PC-3 (cell line): ENCODE results near the gene APOL1. TPM values are rescaled to one million over a fixed set of nuclear protein-coding genes. Genes with fewer than 3 reads are reported as not detected.
"Not testable (repeated sequence)": the region's sequence is repeated elsewhere in the genome, so short reads cannot be mapped to it uniquely, and the experiment has no call there.

Source experiments
- ATAC-seq: fragments of 200-7000 bp; cut with Tn5 transposase; 2 replicates; pipeline ENCODE4 v1.9.1; 2020; ENCODE audit warnings: mild to moderate bottlenecking, moderate library complexity
- BruUV-seq: library from RNA; stranded (reverse); fragments of 400-500 nt; replicated peaks from 2 replicates; lab custom pipeline; 2021; lab: Mats Ljungman, UMichigan
- CTCF ChIA-PET: fragments of 300-600 bp; sonication (Branson Sonifier 250); formaldehyde crosslinking; loops from one replicate; lab custom pipeline; 2022; ENCODE audit warnings: antibody characterized with exemption; lab: Charles Lee
- POLR2A ChIA-PET: fragments of 300-600 bp; sonication (Branson Sonifier 250); formaldehyde crosslinking; loops from one replicate; lab custom pipeline; 2022; ENCODE audit warnings: antibody characterized with exemption; ENCODE audit not compliant: unreplicated experiment; lab: Charles Lee
- DNase-seq: peaks from one replicate; pipeline ENCODE4 v3.0.0-alpha.2; 2015
- H2AFZ ChIP-seq: fragments of 300-600 bp; sonication (generic); 2 replicates; pipeline ENCODE4 v1.6.0; 2016; ENCODE audit warnings: antibody characterized with exemption, low read length
- H3F3A ChIP-seq: fragments of 300-600 bp; sonication (generic); one replicate; pipeline ENCODE4 v1.6.0; 2017; ENCODE audit warnings: antibody characterized with exemption, low read length, control low read depth, mild to moderate bottlenecking; ENCODE audit not compliant: unreplicated experiment
- H3K27ac ChIP-seq: fragments of 300-600 bp; sonication (generic); 2 replicates; pipeline ENCODE4 v1.5.1; 2016; ENCODE audit warnings: mild to moderate bottlenecking, low read length
- H3K27me3 ChIP-seq: fragments of 300-600 bp; sonication (generic); 2 replicates; pipeline ENCODE4 v1.6.1; 2016; ENCODE audit warnings: low read length, mixed read lengths
- H3K36me3 ChIP-seq: fragments of 300-600 bp; sonication (generic); 2 replicates; pipeline ENCODE4 v1.6.1; 2016; ENCODE audit warnings: low read depth, mixed run types, low read length, mixed read lengths
- H3K4me1 ChIP-seq: fragments of 300-600 bp; sonication (generic); 2 replicates; pipeline ENCODE4 v1.5.1; 2016; ENCODE audit warnings: low read length; ENCODE audit not compliant: insufficient read depth
- H3K4me2 ChIP-seq: fragments of 300-600 bp; sonication (generic); 2 replicates; pipeline ENCODE4 v1.6.0; 2016; ENCODE audit warnings: low read length
- H3K4me3 ChIP-seq: fragments of 300-600 bp; sonication (generic); 2 replicates; pipeline ENCODE4 v1.5.1; 2016; ENCODE audit warnings: mild to moderate bottlenecking, low read length, mixed read lengths
- H3K79me2 ChIP-seq: fragments of 300-600 bp; sonication (generic); 2 replicates; pipeline ENCODE4 v1.6.1; 2017; ENCODE audit warnings: low read length, mixed read lengths
- H3K9ac ChIP-seq: fragments of 300-600 bp; sonication (generic); 2 replicates; pipeline ENCODE4 v1.6.0; 2016; ENCODE audit warnings: mild to moderate bottlenecking, low read length
- H3K9me2 ChIP-seq: fragments of 300-600 bp; sonication (generic); replicated peaks from 2 replicates; pipeline ENCODE4 v1.6.1; 2016; ENCODE audit warnings: mixed run types, low read length, mixed read lengths
- H3K9me3 ChIP-seq: fragments of 300-600 bp; sonication (generic); 2 replicates; pipeline ENCODE4 v1.6.1; 2016; ENCODE audit warnings: low read length, mixed read lengths
- H4K20me1 ChIP-seq: fragments of 300-600 bp; sonication (generic); 2 replicates; pipeline ENCODE4 v1.6.1; 2016; ENCODE audit warnings: low read length, mixed read lengths
- CTCF ChIP-seq: fragments of 300-600 bp; sonication (generic); conservative IDR thresholded peaks from 2 replicates; pipeline ENCODE4 v1.5.1; 2017; ENCODE audit warnings: antibody characterized with exemption, low read depth, mild to moderate bottlenecking, low read length
- EZH2 ChIP-seq: fragments of 300-600 bp; sonication (generic); IDR thresholded peaks from one replicate; pipeline ENCODE4 v1.6.1; 2017; ENCODE audit warnings: antibody characterized with exemption, mild to moderate bottlenecking, low read length; ENCODE audit not compliant: unreplicated experiment
- EZH2phosphoT487 ChIP-seq: fragments of 300-600 bp; sonication (generic); IDR thresholded peaks from 2 replicates; pipeline ENCODE4 v1.6.1; 2018; ENCODE audit warnings: mild to moderate bottlenecking, antibody characterized with exemption, low read length, borderline replicate concordance
- intact Hi-C: fragments of 100-400 bp; cut with micrococcal nuclease; formaldehyde crosslinking; loops from 2 replicates; pipeline ENCODE4 v1.9.0; 2023
- total RNA-seq: library from RNA; depleted of rRNA; stranded (reverse); fragments of >200 nt; gene quantifications from 2 replicates; pipeline ENCODE4 v1.2.3, GENCODE V29; 2014

The APOL1 gene
- total RNA-seq, 1 experiment from 2014 or later, result not detected

GRCh38 chr22:36227806-36228205 lies 25.1 kb upstream of the APOL1 start:
- no peak overlapping the region for H3K4me3 ChIP-seq
- POLR2A ChIA-PET, result no interaction called here
- no peaks in the 10 kb centered on the region for H4K20me1 ChIP-seq
- no peak overlapping the region for H2AFZ ChIP-seq
- no TSS peak for BruUV-seq
- no peak overlapping the region for H3K27ac ChIP-seq
- intact Hi-C loops, result no loop called here
- ATAC-seq (no peak), DNase-seq (no peak)
- H3K4me1 ChIP-seq, result no peaks in the 10 kb centered on the region
- no peaks in the 10 kb centered on the region for H3F3A ChIP-seq
- H3K9ac ChIP-seq, result no peak overlapping the region
- CTCF ChIA-PET, result interaction anchor here (0.7 kb wide), 1 partner anchor 33 kb away, joined by 4 read pairs; no protein-coding TSS in a partner anchor
- H3K9me3 ChIP-seq, result no peaks in the 10 kb centered on the region
- no peaks in the 10 kb centered on the region for H3K79me2 ChIP-seq
- H3K27me3 ChIP-seq, result no peaks in the 10 kb centered on the region
- TF ChIP-seq EZH2 (no peak), CTCF (no peak), EZH2phosphoT487 (no peak)
- no peaks in the 10 kb centered on the region for H3K36me3 ChIP-seq
- no peak overlapping the region for H3K4me2 ChIP-seq
- H3K9me2 ChIP-seq, result no peaks in the 10 kb centered on the region

- H4K20me1 ChIP-seq, H3K27me3 ChIP-seq, intact Hi-C loops, H3K79me2 ChIP-seq, H3K4me2 ChIP-seq, H3K36me3 ChIP-seq, H3K9ac ChIP-seq, H2AFZ ChIP-seq, DNase-seq, POLR2A ChIA-PET, ATAC-seq, H3K9me3 ChIP-seq, H3K4me1 ChIP-seq, CTCF ChIA-PET, H3F3A ChIP-seq, H3K9me2 ChIP-seq, H3K4me3 ChIP-seq, H3K27ac ChIP-seq, BruUV-seq: not testable (repeated sequence)
These were observed 24.6 kb upstream of the APOL1 start for GRCh38 chr22:36228369-36228768.

- no peak overlapping the region for H3K4me2 ChIP-seq
- no peaks in the 10 kb centered on the region for H3K9me2 ChIP-seq
- DNase-seq, result no peak
- no peaks in the 10 kb centered on the region for H3F3A ChIP-seq
- BruUV-seq, result no TSS peak
- H3K9ac ChIP-seq, result no peak overlapping the region
- no peaks in the 10 kb centered on the region for H3K4me1 ChIP-seq
- H2AFZ ChIP-seq, result no peak overlapping the region
- TF ChIP-seq EZH2 (no peak), CTCF (no peak), EZH2phosphoT487 (no peak)
- H3K27me3 ChIP-seq, result no peaks in the 10 kb centered on the region
- no peak overlapping the region for H3K27ac ChIP-seq
- no peak for ATAC-seq
- ChIA-PET CTCF (no interaction called here), POLR2A (no interaction called here)
- no peaks in the 10 kb centered on the region for H3K79me2 ChIP-seq
- no peak overlapping the region for H3K4me3 ChIP-seq
- no peaks in the 10 kb centered on the region for H3K36me3 ChIP-seq
- intact Hi-C loops, result no loop called here
- H3K9me3 ChIP-seq, result no peaks in the 10 kb centered on the region
- H4K20me1 ChIP-seq, result no peaks in the 10 kb centered on the region
These were observed 24.0 kb upstream of the APOL1 start for GRCh38 chr22:36228944-36229343.

GRCh38 chr22:36229649-36230048 lies 23.3 kb upstream of the APOL1 start:
- ATAC-seq, H3K4me3 ChIP-seq, BruUV-seq, H4K20me1 ChIP-seq, H3K79me2 ChIP-seq, H3K9me3 ChIP-seq, H3K9ac ChIP-seq, H3K4me1 ChIP-seq, H3K27me3 ChIP-seq, DNase-seq, H3F3A ChIP-seq, CTCF ChIA-PET, H3K36me3 ChIP-seq, H3K4me2 ChIP-seq, intact Hi-C loops, H3K9me2 ChIP-seq, H3K27ac ChIP-seq, POLR2A ChIA-PET, H2AFZ ChIP-seq: not testable (repeated sequence)

- H3K27me3 ChIP-seq, CTCF ChIA-PET, H3K79me2 ChIP-seq, H3K4me3 ChIP-seq, H3F3A ChIP-seq, H2AFZ ChIP-seq, H3K9me3 ChIP-seq, H3K9ac ChIP-seq, H3K4me1 ChIP-seq, H4K20me1 ChIP-seq, intact Hi-C loops, H3K36me3 ChIP-seq, BruUV-seq, POLR2A ChIA-PET, H3K9me2 ChIP-seq, DNase-seq, H3K4me2 ChIP-seq, ATAC-seq, H3K27ac ChIP-seq: not testable (repeated sequence)
These were observed 21.9 kb upstream of the APOL1 start for GRCh38 chr22:36231051-36231450.
